Measurements from ENCODE around the gene GNG2. TPM values are rescaled to one million over a fixed set of nuclear protein-coding genes. Genes with fewer than 3 reads are reported as not detected.

Gene GNG2
- total and polyA plus RNA-seq, 9 of the 15 experiments (the other 6 are each of a cell fraction or from before 2014, with no cell fraction given): 0.18 TPM; not detected in 8

- FAIRE-seq (no peak), ATAC-seq (no peak), DNase-seq (ENCODE audit: extremely low read depth in 1 of 4, low spot score in 3 of 4) (no peak)
- Histone ChIP-seq H3K4me1 (replicated peaks in 1 of 2; ENCODE audit: control insufficient read depth in 2 of 2, insufficient read depth in 2 of 2, low read length in 2 of 2) (no peaks in the 10 kb centered on the region), H3K36me3 (ENCODE audit: control insufficient read depth, insufficient read depth, low read length) (no peaks in the 10 kb centered on the region), H3K27ac (ENCODE audit: extremely low read depth, low read depth, low read length) (no peak overlapping the region), H3K9me3 (replicated peaks; ENCODE audit: control insufficient read depth, insufficient read depth, low read depth, low read length) (no peaks in the 10 kb centered on the region), H3K9ac (ENCODE audit: insufficient read depth in 1 of 2, low read depth in 2 of 2, low read length in 2 of 2) (no peak overlapping the region), H3K4me2 (ENCODE audit: insufficient read depth, low read length) (no peak overlapping the region), H3K4me3 (no peak overlapping the region), H3K9me1 (ENCODE audit: control insufficient read depth, insufficient read depth, low read length) (no peaks in the 10 kb centered on the region), H3K79me2 (ENCODE audit: control insufficient read depth, insufficient read depth, low read length) (no peaks in the 10 kb centered on the region), H2AFZ (ENCODE audit: low read depth, low read length) (no peak overlapping the region), H3K27me3 (ENCODE audit: control insufficient read depth in 2 of 2, insufficient read depth in 2 of 2, low read length in 2 of 2) (peaks cover 0 to 4% of the 10 kb centered on the region in 2 experiments; a peak in 1 of 5 replicates), H4K20me1 (replicated peaks; ENCODE audit: control insufficient read depth, insufficient read depth, low read length) (no peaks in the 10 kb centered on the region)
- ChIA-PET CTCF (ENCODE audit: low intra/inter-chr PET ratio) (no interaction called here), POLR2A (no interaction called here)
- no TSS peak for BruUV-seq (replicated peaks)
- 0% methylated on average over 2 of the region's 3 CpGs for WGBS (ENCODE audit: insufficient coverage, low coverage, missing lambda C conversion rate)
- in situ Hi-C loops (cut with MboI) (no loop called here), intact Hi-C loops (cut with micrococcal nuclease) (no loop called here)
- no peak for TF ChIP-seq RERE (CRISPR knock-in tag; IDR thresholded peaks at IDR 0.05; ENCODE audit: borderline replicate concordance)
- TF ChIP-seq ZMIZ1 (IDR thresholded peaks at IDR 0.05; ENCODE audit: low read depth in 2 of 2, low read length in 2 of 2): no peak
- no peak for TF ChIP-seq POLR2AphosphoS2 (IDR thresholded peaks at IDR 0.05; ENCODE audit: low read length)
- no peak for TF ChIP-seq CBX2 (IDR thresholded peaks at IDR 0.05; ENCODE audit: insufficient read depth, low read length, poor library complexity, severe bottlenecking)
- TF ChIP-seq LCOR (CRISPR knock-in tag; IDR thresholded peaks at IDR 0.05): no peak
- TF ChIP-seq RBM15 (IDR thresholded peaks at IDR 0.05; ENCODE audit: insufficient read depth, low read length): no peak
- TF ChIP-seq HLTF (IDR thresholded peaks at IDR 0.05): no peak
- TF ChIP-seq ZBTB34 (CRISPR knock-in tag; IDR thresholded peaks at IDR 0.05): no peak
- TF ChIP-seq NFIC (IDR thresholded peaks at IDR 0.05): no peak
- no peak for TF ChIP-seq ADNP (tag; IDR thresholded peaks at IDR 0.05)
- no peak for TF ChIP-seq ESRRA (IDR thresholded peaks at IDR 0.05; ENCODE audit: borderline replicate concordance, low read depth)
- no peak for TF ChIP-seq XRCC4 (IDR thresholded peaks at IDR 0.05; ENCODE audit: extremely low read depth, insufficient read depth, insufficient read length)
- no peak for TF ChIP-seq SRF (CRISPR knock-in tag; IDR thresholded peaks at IDR 0.05)
These were observed 5.2 kb upstream of the GNG2 start for GRCh38 chr14:51855234-51855633.
